HepG2 (cell line): Measurements from ENCODE around the gene RPL18. TPM values are rescaled to one million over a fixed set of nuclear protein-coding genes. Genes with fewer than 3 reads are reported as not detected.
A peak's percentile ranks its signal among the peaks of the same experiment; 100 is the strongest.

Source experiments
- GTF2F1 ChIP-seq: fragments of 150-350 bp; IDR thresholded peaks from 2 replicates; pipeline ENCODE4 v1.6.1; 2014; ENCODE audit warnings: low read length
- KAT7 ChIP-seq: IDR thresholded peaks from 2 replicates; pipeline ENCODE4 v1.6.1; 2018; ENCODE audit warnings: borderline replicate concordance, missing compliant biosample characterization
- MED1 ChIP-seq: sonication (generic); formaldehyde crosslinking; IDR thresholded peaks from 2 replicates; pipeline ENCODE4 v1.4.0; 2020; ENCODE audit warnings: missing genetic modification reagents
- MYC ChIP-seq: sonication (generic); formaldehyde crosslinking; IDR thresholded peaks from 2 replicates; pipeline ENCODE4 v1.9.0; 2021; ENCODE audit warnings: missing genetic modification reagents, borderline replicate concordance
- NONO ChIP-seq, 2 experiments: fragments of 450-650 bp in 1 of 2; sonication (generic) in 1 of 2; formaldehyde crosslinking in 1 of 2; IDR thresholded peaks in 1 of 2; conservative IDR thresholded peaks in 1 of 2; 2 replicates each; pipeline versions ENCODE4 v1.6.1 to v1.8.0; 2017 to 2022; ENCODE audit warnings: mild to moderate bottlenecking in 1 of 2, missing genetic modification reagents in 1 of 2, moderate library complexity in 1 of 2
- SP1 ChIP-seq, 2 experiments: fragments of 450-650 bp in 1 of 2; sonication (generic) in 1 of 2; formaldehyde crosslinking in 1 of 2; IDR thresholded peaks; 2 replicates each; pipeline versions ENCODE4 v1.4.0 to v1.6.1; 2016 to 2020; ENCODE audit warnings: missing genetic modification reagents in 1 of 2
- U2AF2 ChIP-seq: fragments of 200-400 bp; formaldehyde crosslinking; IDR thresholded peaks from 2 replicates; pipeline ENCODE4 v1.6.1; 2017; ENCODE audit warnings: low read depth, mild to moderate bottlenecking, low read length
- ZBTB38 ChIP-seq: sonication (generic); formaldehyde crosslinking; IDR thresholded peaks from 2 replicates; pipeline ENCODE4 v1.5.1; 2020; ENCODE audit warnings: mild to moderate bottlenecking, missing genetic modification reagents
- ZNF556 ChIP-seq: sonication (generic); formaldehyde crosslinking; IDR thresholded peaks from 2 replicates; pipeline ENCODE4 v1.4.0; 2020; ENCODE audit warnings: mild to moderate bottlenecking, missing genetic modification reagents, borderline replicate concordance
- ZNF563 ChIP-seq: sonication (generic); formaldehyde crosslinking; IDR thresholded peaks from 2 replicates; pipeline ENCODE4 v1.8.0; 2022; ENCODE audit warnings: mild to moderate bottlenecking, moderate library complexity, missing genetic modification reagents
- ZNF782 ChIP-seq: sonication (generic); formaldehyde crosslinking; IDR thresholded peaks from 2 replicates; pipeline ENCODE4 v1.4.0; 2020; ENCODE audit warnings: missing genetic modification reagents, mild to moderate bottlenecking, borderline replicate concordance
- ZNF883 ChIP-seq: sonication (generic); formaldehyde crosslinking; IDR thresholded peaks from 2 replicates; pipeline ENCODE4 v1.5.1; 2020; ENCODE audit warnings: mild to moderate bottlenecking, missing genetic modification reagents; ENCODE audit errors: not compliant biosample characterization
- ZNF891 ChIP-seq: sonication (generic); formaldehyde crosslinking; IDR thresholded peaks from 2 replicates; pipeline ENCODE4 v1.5.0; 2020; ENCODE audit warnings: mild to moderate bottlenecking, missing genetic modification reagents
- ZSCAN22 ChIP-seq: sonication (generic); formaldehyde crosslinking; IDR thresholded peaks from 2 replicates; pipeline ENCODE4 v1.4.0; 2020; ENCODE audit warnings: mild to moderate bottlenecking, missing genetic modification reagents
- polyA plus RNA-seq, 8 experiments: library from polyadenylated mRNA; depleted of rRNA in 3 of 8; stranded (reverse) in 7 of 8; unstranded in 1 of 8; fragments of >200 nt; fragmentation: Illumina TruSeq in 4 of 8; extraction: Trizol in 4 of 8; gene quantifications; 2 replicates each; pipeline versions ENCODE4 v1.2.1 to v1.2.3, GENCODE V29; 2011 to 2016; ENCODE audit warnings: low read depth in 4 of 8, missing spikeins in 1 of 8, mixed read lengths in 1 of 8; ENCODE audit not compliant: insufficient read depth in 1 of 8
- total RNA-seq, 5 experiments: library from RNA; depleted of rRNA; stranded (reverse); fragments of >200 nt; fragmentation: Illumina TruSeq; extraction: Trizol; gene quantifications; 2 replicates each; pipeline ENCODE4 v1.2.3, GENCODE V29; 2016; ENCODE audit warnings: low read depth in 1 of 5
- TF ChIP-seq, protein P1 (sequence below): sonication (generic); formaldehyde crosslinking; IDR thresholded peaks from 2 replicates; pipeline ENCODE4 v1.4.0; 2020; ENCODE audit warnings: mild to moderate bottlenecking, missing genetic modification reagents
- TF ChIP-seq, protein P2 (sequence below): sonication (generic); formaldehyde crosslinking; IDR thresholded peaks from 2 replicates; pipeline ENCODE4 v1.4.0; 2020; ENCODE audit warnings: low read depth, mild to moderate bottlenecking, missing genetic modification reagents
- TF ChIP-seq, protein P3 (sequence below): sonication (generic); formaldehyde crosslinking; IDR thresholded peaks from 2 replicates; pipeline ENCODE4 v1.4.0; 2020; ENCODE audit warnings: mild to moderate bottlenecking, missing genetic modification reagents
- TF ChIP-seq, protein P4 (sequence below): sonication (generic); formaldehyde crosslinking; IDR thresholded peaks from 2 replicates; pipeline ENCODE4 v1.5.0; 2020; ENCODE audit warnings: mild to moderate bottlenecking, missing genetic modification reagents
- TF ChIP-seq, protein P5 (sequence below): IDR thresholded peaks from 2 replicates; pipeline ENCODE4 v1.6.1; 2012; ENCODE audit warnings: low read length, improper control_type of control experiment
- TF ChIP-seq, protein P6 (sequence below): sonication (generic); formaldehyde crosslinking; IDR thresholded peaks from 2 replicates; pipeline ENCODE4 v1.5.1; 2020; ENCODE audit warnings: mild to moderate bottlenecking, missing genetic modification reagents, moderate library complexity

The RPL18 gene
- total and polyA plus RNA-seq, 2 of the 13 experiments (the other 11 are each of a cell fraction or from before 2014, with no cell fraction given) = 1,485 to 1,639 TPM

DNA sequence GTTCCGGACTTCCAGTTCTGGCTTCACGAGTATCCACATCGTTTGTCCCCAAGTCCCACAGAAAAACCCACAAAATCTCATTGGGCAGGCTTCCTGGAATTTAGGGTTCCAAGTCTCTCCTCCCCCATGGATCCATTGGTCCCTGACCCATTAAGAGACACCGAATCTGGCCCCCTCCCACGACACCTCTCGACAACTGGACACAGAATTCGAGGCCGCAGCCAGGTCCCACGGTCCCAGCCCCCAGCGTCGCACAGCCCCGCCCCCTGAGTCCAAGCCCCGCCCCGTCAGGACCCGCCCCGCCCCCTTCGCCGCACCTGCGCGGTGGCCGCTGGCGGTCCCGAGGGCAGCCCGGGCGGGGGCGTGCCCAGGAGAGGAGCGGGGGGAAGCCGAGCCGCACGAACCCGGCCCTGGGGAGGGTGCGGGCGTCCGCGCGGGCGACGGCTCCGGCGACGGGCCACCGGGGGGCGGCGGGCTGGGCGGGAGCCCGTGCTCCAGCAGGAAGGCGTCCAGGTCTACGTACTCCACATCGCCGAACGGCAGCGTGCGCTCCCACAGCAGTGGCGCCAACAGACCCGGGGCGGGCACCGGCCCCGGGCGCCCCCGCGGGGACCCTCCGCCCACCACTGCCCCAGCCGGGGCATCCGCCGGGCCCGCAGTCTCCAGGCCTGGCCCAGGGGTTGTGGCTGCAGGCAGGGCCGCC lies 16.4 kb upstream of the RPL18 start (continued):
- TF ChIP-seq GTF2F1 = no peak
- no peak for TF ChIP-seq KAT7 (CRISPR knock-in tag)
- 0 out of 2 replicates have a peak, but pooled peaks have one; percentile 7 for TF ChIP-seq MED1 (CRISPR knock-in tag)
- TF ChIP-seq ZNF891 (CRISPR knock-in tag) = no peak
- TF ChIP-seq, protein P1, sequence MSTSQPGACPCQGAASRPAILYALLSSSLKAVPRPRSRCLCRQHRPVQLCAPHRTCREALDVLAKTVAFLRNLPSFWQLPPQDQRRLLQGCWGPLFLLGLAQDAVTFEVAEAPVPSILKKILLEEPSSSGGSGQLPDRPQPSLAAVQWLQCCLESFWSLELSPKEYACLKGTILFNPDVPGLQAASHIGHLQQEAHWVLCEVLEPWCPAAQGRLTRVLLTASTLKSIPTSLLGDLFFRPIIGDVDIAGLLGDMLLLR (CRISPR knock-in tag) = no peak
- TF ChIP-seq, protein P2, sequence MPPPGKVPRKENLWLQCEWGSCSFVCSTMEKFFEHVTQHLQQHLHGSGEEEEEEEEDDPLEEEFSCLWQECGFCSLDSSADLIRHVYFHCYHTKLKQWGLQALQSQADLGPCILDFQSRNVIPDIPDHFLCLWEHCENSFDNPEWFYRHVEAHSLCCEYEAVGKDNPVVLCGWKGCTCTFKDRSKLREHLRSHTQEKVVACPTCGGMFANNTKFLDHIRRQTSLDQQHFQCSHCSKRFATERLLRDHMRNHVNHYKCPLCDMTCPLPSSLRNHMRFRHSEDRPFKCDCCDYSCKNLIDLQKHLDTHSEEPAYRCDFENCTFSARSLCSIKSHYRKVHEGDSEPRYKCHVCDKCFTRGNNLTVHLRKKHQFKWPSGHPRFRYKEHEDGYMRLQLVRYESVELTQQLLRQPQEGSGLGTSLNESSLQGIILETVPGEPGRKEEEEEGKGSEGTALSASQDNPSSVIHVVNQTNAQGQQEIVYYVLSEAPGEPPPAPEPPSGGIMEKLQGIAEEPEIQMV (CRISPR knock-in tag) = no peak
- no peak for TF ChIP-seq SP1 (IDR thresholded peaks at IDR 0.05)
- TF ChIP-seq SP1 (CRISPR knock-in tag; IDR thresholded peaks at IDR 0.05) = peak; percentile 59; the same call in 1 of the 2 replicates
- no peak for TF ChIP-seq ZNF782
- no peak for TF ChIP-seq U2AF2
- no peak for TF ChIP-seq NONO (IDR thresholded peaks at IDR 0.05)
- no peak; the same call in 1 of the 2 replicates for TF ChIP-seq NONO (CRISPR knock-in tag; conservative IDR thresholded peaks at IDR 0.05)
- TF ChIP-seq ZSCAN22 = no peak
- peak; percentile 64; the same call in 1 of the 2 replicates for TF ChIP-seq ZNF563
- no peak for TF ChIP-seq MYC
- TF ChIP-seq, protein P3, sequence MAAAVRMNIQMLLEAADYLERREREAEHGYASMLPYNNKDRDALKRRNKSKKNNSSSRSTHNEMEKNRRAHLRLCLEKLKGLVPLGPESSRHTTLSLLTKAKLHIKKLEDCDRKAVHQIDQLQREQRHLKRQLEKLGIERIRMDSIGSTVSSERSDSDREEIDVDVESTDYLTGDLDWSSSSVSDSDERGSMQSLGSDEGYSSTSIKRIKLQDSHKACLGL = no peak
- TF ChIP-seq ZBTB38 (CRISPR knock-in tag) = no peak
- TF ChIP-seq, protein P4, sequence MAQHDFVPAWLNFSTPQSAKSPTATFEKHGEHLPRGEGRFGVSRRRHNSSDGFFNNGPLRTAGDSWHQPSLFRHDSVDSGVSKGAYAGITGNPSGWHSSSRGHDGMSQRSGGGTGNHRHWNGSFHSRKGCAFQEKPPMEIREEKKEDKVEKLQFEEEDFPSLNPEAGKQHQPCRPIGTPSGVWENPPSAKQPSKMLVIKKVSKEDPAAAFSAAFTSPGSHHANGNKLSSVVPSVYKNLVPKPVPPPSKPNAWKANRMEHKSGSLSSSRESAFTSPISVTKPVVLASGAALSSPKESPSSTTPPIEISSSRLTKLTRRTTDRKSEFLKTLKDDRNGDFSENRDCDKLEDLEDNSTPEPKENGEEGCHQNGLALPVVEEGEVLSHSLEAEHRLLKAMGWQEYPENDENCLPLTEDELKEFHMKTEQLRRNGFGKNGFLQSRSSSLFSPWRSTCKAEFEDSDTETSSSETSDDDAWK (CRISPR knock-in tag) = no peak
- TF ChIP-seq ZNF556 (CRISPR knock-in tag) = no peak
- TF ChIP-seq, protein P5, sequence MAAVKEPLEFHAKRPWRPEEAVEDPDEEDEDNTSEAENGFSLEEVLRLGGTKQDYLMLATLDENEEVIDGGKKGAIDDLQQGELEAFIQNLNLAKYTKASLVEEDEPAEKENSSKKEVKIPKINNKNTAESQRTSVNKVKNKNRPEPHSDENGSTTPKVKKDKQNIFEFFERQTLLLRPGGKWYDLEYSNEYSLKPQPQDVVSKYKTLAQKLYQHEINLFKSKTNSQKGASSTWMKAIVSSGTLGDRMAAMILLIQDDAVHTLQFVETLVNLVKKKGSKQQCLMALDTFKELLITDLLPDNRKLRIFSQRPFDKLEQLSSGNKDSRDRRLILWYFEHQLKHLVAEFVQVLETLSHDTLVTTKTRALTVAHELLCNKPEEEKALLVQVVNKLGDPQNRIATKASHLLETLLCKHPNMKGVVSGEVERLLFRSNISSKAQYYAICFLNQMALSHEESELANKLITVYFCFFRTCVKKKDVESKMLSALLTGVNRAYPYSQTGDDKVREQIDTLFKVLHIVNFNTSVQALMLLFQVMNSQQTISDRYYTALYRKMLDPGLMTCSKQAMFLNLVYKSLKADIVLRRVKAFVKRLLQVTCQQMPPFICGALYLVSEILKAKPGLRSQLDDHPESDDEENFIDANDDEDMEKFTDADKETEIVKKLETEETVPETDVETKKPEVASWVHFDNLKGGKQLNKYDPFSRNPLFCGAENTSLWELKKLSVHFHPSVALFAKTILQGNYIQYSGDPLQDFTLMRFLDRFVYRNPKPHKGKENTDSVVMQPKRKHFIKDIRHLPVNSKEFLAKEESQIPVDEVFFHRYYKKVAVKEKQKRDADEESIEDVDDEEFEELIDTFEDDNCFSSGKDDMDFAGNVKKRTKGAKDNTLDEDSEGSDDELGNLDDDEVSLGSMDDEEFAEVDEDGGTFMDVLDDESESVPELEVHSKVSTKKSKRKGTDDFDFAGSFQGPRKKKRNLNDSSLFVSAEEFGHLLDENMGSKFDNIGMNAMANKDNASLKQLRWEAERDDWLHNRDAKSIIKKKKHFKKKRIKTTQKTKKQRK = no peak
- TF ChIP-seq ZNF883 (CRISPR knock-in tag) = no peak
- TF ChIP-seq, protein P6, sequence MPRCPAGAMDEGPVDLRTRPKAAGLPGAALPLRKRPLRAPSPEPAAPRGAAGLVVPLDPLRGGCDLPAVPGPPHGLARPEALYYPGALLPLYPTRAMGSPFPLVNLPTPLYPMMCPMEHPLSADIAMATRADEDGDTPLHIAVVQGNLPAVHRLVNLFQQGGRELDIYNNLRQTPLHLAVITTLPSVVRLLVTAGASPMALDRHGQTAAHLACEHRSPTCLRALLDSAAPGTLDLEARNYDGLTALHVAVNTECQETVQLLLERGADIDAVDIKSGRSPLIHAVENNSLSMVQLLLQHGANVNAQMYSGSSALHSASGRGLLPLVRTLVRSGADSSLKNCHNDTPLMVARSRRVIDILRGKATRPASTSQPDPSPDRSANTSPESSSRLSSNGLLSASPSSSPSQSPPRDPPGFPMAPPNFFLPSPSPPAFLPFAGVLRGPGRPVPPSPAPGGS = no peak
